Endothelial cell of umbilical vein (primary cell): ENCODE results near the gene BCCIP. TPM values are rescaled to one million over a fixed set of nuclear protein-coding genes. Genes with fewer than 3 reads are reported as not detected.

ENCODE experiments used
- BruUV-seq: library from RNA; stranded (reverse); fragments of 400-500 nt; replicated peaks from 2 replicates; lab custom pipeline; 2021; lab: Mats Ljungman, UMichigan
- CTCF ChIA-PET: fragments of 300-600, 350-600 bp; sonication (Branson Sonifier 250); formaldehyde crosslinking; loops from one replicate; lab custom pipeline; 2021; ENCODE audit warnings: antibody characterized with exemption, inconsistent platforms; lab: Charles Lee
- POLR2A ChIA-PET: fragments of 300-600, 350-600 bp; sonication (Branson Sonifier 250); formaldehyde crosslinking; loops from one replicate; lab custom pipeline; 2021; ENCODE audit warnings: antibody characterized with exemption, inconsistent platforms; lab: Charles Lee
- DNase-seq: peaks from one replicate; pipeline ENCODE4 v3.0.0-alpha.2; 2011; ENCODE audit warnings: low read depth, low spot score
- FAIRE-seq: peaks from 2 replicates; lab custom pipeline; 2011; peaks lifted over from hg19 to GRCh38; lab: Jason Lieb, UNC
- H2AFZ ChIP-seq: 2 replicates; pipeline ENCODE4 v1.6.0; 2012; ENCODE audit warnings: low read depth, low read length, control low read depth, inconsistent platforms
- H3K27ac ChIP-seq: 2 replicates; pipeline ENCODE4 v1.5.1; 2011; ENCODE audit warnings: low read depth, mild to moderate bottlenecking, control low read depth, low read length, moderate library complexity; ENCODE audit not compliant: insufficient read depth
- H3K27me3 ChIP-seq, 2 experiments: 2 replicates each; pipeline versions ENCODE4 v1.6.0 to v1.6.1; 2011; ENCODE audit warnings: low read length in 2 of 2, mixed read lengths in 1 of 2; ENCODE audit not compliant: control insufficient read depth in 2 of 2, insufficient read depth in 2 of 2
- H3K36me3 ChIP-seq, 2 experiments: 2 replicates in 1 of 2; 3 replicates in 1 of 2; pipeline ENCODE4 v1.5.1; 2011; ENCODE audit warnings: low read length in 2 of 2, mild to moderate bottlenecking in 1 of 2, moderate library complexity in 1 of 2; ENCODE audit not compliant: control insufficient read depth in 2 of 2, insufficient read depth in 2 of 2; ENCODE audit errors: extremely low read depth in 1 of 2
- H3K4me1 ChIP-seq: 3 replicates; pipeline ENCODE4 v1.5.1; 2011; ENCODE audit warnings: mild to moderate bottlenecking, low read length; ENCODE audit not compliant: control insufficient read depth, insufficient read depth; ENCODE audit errors: extremely low read depth
- H3K4me2 ChIP-seq: 2 replicates; pipeline ENCODE4 v1.6.1; 2011; ENCODE audit warnings: low read length, control low read depth, mixed read lengths; ENCODE audit not compliant: insufficient read depth
- H3K4me3 ChIP-seq, 3 experiments: fragments of 200-600 bp in 1 of 3; sonication (generic), shearing (Covaris generic) in 1 of 3; replicated peaks in 1 of 3; 2 replicates each; pipeline ENCODE4 v1.5.1; 2011 to 2016; ENCODE audit warnings: control low read depth in 3 of 3, low read length in 3 of 3, mild to moderate bottlenecking in 2 of 3, inconsistent platforms in 1 of 3, low read depth in 1 of 3, moderate library complexity in 1 of 3; ENCODE audit not compliant: insufficient read depth in 1 of 3
- H3K79me2 ChIP-seq: 2 replicates; pipeline ENCODE4 v1.6.0; 2012; ENCODE audit warnings: low read length, inconsistent platforms; ENCODE audit not compliant: control insufficient read depth, insufficient read depth
- H3K9ac ChIP-seq: replicated peaks from 2 replicates; pipeline ENCODE3; 2011; ENCODE audit warnings: low read length, control low read depth; ENCODE audit not compliant: insufficient read depth; ENCODE audit errors: extremely low read depth
- H3K9me1 ChIP-seq: replicated peaks from 3 replicates; pipeline ENCODE4 v1.6.0; 2011; ENCODE audit warnings: mild to moderate bottlenecking, low read length; ENCODE audit not compliant: control insufficient read depth, insufficient read depth; ENCODE audit errors: extremely low read depth
- H3K9me3 ChIP-seq: replicated peaks from 2 replicates; pipeline ENCODE4 v1.5.1; 2012; ENCODE audit warnings: low read length, inconsistent platforms; ENCODE audit not compliant: control insufficient read depth, insufficient read depth
- H4K20me1 ChIP-seq: replicated peaks from 2 replicates; pipeline ENCODE3; 2011; ENCODE audit warnings: mild to moderate bottlenecking, low read length; ENCODE audit not compliant: control insufficient read depth, insufficient read depth; ENCODE audit errors: extremely low read depth
- FOS ChIP-seq: IDR thresholded peaks from 2 replicates; pipeline ENCODE4 v1.6.1; 2011; ENCODE audit warnings: mild to moderate bottlenecking, low read length, moderate library complexity, borderline replicate concordance; ENCODE audit not compliant: insufficient read depth
- GATA2 ChIP-seq: IDR thresholded peaks from 2 replicates; pipeline ENCODE4 v1.7.0; 2011; ENCODE audit warnings: low read depth, mild to moderate bottlenecking, moderate library complexity, mixed read lengths, low read length; ENCODE audit not compliant: insufficient read length, insufficient read depth
- JUN ChIP-seq: IDR thresholded peaks from 2 replicates; pipeline ENCODE4 v1.6.1; 2011; ENCODE audit warnings: borderline replicate concordance, low read depth; ENCODE audit not compliant: insufficient read length, insufficient read depth
- MYC ChIP-seq: IDR thresholded peaks from one replicate; pipeline ENCODE4 v1.6.1; 2011; ENCODE audit warnings: mild to moderate bottlenecking, low read depth, low read length
- POLR2AphosphoS5 ChIP-seq: IDR thresholded peaks from 2 replicates; pipeline ENCODE4 v1.6.1; 2012; ENCODE audit warnings: low read depth, mild to moderate bottlenecking, control low read depth, low read length, moderate library complexity; ENCODE audit not compliant: insufficient read depth
- dilution Hi-C: fragments of 300-500 bp; cut with MboI; formaldehyde crosslinking; loops from one replicate; pipeline ENCODE4 v1.15.0; 2019; ENCODE audit warnings: low sequenced_read_pairs; ENCODE audit not compliant: extremely low pct_ligation_motif_present
- intact Hi-C: fragments of 100-400 bp; cut with micrococcal nuclease; formaldehyde crosslinking; loops from one replicate; pipeline ENCODE4 v1.10.0; 2022
- polyA plus RNA-seq, 4 experiments: library from polyadenylated mRNA; depleted of rRNA in 3 of 4; stranded (reverse) in 3 of 4; unstranded in 1 of 4; fragments of >200 nt; gene quantifications; 2 replicates each; pipeline versions ENCODE4 v1.2.1 to v1.2.3, GENCODE V29; 2011 to 2012; ENCODE audit warnings: missing spikeins in 1 of 4
- total RNA-seq: library from RNA; stranded (reverse); gene quantifications from 2 replicates; pipeline ENCODE4 v1.2.3, GENCODE V29; 2021
- TF ChIP-seq, protein P1 (sequence below): IDR thresholded peaks from 2 replicates; pipeline ENCODE4 v1.6.1; 2011; ENCODE audit not compliant: insufficient read depth, insufficient read length
- TF ChIP-seq, protein P2 (sequence below), 2 donors: IDR thresholded peaks; 1 replicate in 1 of 2; 2 replicates in 1 of 2; pipeline ENCODE4 v1.5.1; 2011; ENCODE audit warnings: low read length in 2 of 2, mild to moderate bottlenecking in 2 of 2, moderate library complexity in 2 of 2, control low read depth in 1 of 2, inconsistent platforms in 1 of 2, low read depth in 1 of 2; ENCODE audit not compliant: insufficient read depth in 1 of 2; ENCODE audit errors: extremely low read depth in 1 of 2

Gene BCCIP
- total and polyA plus RNA-seq, 2 donors (not counting 3 experiments of a cell fraction or from before 2014, with no cell fraction given) = 14.5 to 73.5 TPM

DNA sequence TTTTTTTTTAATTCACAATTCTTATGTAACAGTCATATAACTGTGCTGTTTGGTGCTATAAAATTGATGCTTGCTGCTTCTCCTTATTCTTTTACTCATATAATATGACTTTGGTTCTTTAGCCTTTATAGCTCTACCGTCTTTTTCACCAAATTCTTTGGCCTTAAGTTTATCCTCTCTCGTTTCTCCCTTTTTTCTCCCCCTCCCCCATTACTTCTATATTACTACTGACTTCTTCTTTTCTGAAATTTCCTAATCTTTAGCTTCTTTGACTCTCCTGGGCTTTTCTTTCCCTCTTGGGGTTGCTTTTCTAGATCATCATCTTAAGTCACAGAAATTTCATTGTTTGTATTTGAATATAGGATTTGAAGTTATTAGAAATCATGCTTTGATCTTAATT, 3.8 kb downstream of the BCCIP start:
- Histone ChIP-seq H3K9ac (no peak overlapping the region), H4K20me1 (no peaks in the 10 kb centered on the region), H3K4me1 (peaks cover 13% of the 10 kb centered on the region), H3K4me2 (no peak overlapping the region), H3K27me3 (no peaks in the 10 kb centered on the region), H3K36me3 (peaks cover 7 to 19% of the 10 kb centered on the region in 2 experiments), H2AFZ (no peak overlapping the region), H3K79me2 (peaks cover 38% of the 10 kb centered on the region), H3K9me3 (no peaks in the 10 kb centered on the region), H3K27ac (no peak overlapping the region), H3K4me3 (no peak overlapping the region), H3K9me1 (no peaks in the 10 kb centered on the region)
- ChIA-PET POLR2A (no interaction called here), CTCF (interaction anchor here (0.6 kb wide), 1 partner anchor 26 kb away, joined by 4 read pairs; no protein-coding TSS in a partner anchor)
- TF ChIP-seq JUN = no peak
- no peak for TF ChIP-seq MYC
- TF ChIP-seq POLR2AphosphoS5 = no peak
- TF ChIP-seq FOS = no peak
- TF ChIP-seq, protein P1, sequence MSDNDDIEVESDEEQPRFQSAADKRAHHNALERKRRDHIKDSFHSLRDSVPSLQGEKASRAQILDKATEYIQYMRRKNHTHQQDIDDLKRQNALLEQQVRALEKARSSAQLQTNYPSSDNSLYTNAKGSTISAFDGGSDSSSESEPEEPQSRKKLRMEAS = no peak
- no peak for TF ChIP-seq GATA2
- TF ChIP-seq, protein P2, sequence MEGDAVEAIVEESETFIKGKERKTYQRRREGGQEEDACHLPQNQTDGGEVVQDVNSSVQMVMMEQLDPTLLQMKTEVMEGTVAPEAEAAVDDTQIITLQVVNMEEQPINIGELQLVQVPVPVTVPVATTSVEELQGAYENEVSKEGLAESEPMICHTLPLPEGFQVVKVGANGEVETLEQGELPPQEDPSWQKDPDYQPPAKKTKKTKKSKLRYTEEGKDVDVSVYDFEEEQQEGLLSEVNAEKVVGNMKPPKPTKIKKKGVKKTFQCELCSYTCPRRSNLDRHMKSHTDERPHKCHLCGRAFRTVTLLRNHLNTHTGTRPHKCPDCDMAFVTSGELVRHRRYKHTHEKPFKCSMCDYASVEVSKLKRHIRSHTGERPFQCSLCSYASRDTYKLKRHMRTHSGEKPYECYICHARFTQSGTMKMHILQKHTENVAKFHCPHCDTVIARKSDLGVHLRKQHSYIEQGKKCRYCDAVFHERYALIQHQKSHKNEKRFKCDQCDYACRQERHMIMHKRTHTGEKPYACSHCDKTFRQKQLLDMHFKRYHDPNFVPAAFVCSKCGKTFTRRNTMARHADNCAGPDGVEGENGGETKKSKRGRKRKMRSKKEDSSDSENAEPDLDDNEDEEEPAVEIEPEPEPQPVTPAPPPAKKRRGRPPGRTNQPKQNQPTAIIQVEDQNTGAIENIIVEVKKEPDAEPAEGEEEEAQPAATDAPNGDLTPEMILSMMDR (IDR thresholded peaks at IDR 0.05; ENCODE audit: extremely low read depth in 1 of 2, insufficient read depth in 1 of 2, low read depth in 1 of 2, low read length in 2 of 2) = no peak
- intact Hi-C loops = no loop called here
- no TSS peak for BruUV-seq
- FAIRE-seq (no peak), DNase-seq (no peak)
- dilution Hi-C loops = no loop called here
